Measurements from ENCODE around the gene BDKRB2.

BDKRB2 gene

GRCh38 chr14:96207686-96208085 lies 3.0 kb downstream of the BDKRB2 start:
- TF ChIP-seq, protein P1, sequence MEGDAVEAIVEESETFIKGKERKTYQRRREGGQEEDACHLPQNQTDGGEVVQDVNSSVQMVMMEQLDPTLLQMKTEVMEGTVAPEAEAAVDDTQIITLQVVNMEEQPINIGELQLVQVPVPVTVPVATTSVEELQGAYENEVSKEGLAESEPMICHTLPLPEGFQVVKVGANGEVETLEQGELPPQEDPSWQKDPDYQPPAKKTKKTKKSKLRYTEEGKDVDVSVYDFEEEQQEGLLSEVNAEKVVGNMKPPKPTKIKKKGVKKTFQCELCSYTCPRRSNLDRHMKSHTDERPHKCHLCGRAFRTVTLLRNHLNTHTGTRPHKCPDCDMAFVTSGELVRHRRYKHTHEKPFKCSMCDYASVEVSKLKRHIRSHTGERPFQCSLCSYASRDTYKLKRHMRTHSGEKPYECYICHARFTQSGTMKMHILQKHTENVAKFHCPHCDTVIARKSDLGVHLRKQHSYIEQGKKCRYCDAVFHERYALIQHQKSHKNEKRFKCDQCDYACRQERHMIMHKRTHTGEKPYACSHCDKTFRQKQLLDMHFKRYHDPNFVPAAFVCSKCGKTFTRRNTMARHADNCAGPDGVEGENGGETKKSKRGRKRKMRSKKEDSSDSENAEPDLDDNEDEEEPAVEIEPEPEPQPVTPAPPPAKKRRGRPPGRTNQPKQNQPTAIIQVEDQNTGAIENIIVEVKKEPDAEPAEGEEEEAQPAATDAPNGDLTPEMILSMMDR (IDR thresholded peaks at IDR 0.05; ENCODE audit: insufficient read depth, missing control alignments), result no peak
- FAIRE-seq, result no peak

DNA sequence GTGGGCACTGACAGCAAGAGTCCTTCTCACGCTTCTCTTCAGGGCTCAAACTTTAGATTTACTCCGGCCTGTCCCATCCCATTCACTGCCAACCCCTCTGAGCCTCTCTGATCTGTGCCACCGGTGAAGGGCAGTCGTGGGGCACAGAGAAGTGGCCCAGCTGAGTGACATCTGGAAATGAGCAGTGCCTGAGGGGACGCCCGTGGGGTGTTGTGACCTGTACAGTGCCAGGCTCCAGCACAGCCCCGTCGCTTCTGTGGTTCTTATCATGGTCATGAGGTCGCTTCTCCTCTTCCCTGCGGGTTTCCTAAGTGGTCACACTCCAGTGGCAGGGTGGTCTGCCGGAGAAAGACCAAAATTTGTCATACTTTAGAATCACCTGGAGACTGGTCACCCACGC lies 4.1 kb downstream of the BDKRB2 start:
- TF ChIP-seq, protein P1 (IDR thresholded peaks at IDR 0.05; ENCODE audit: insufficient read depth, missing control alignments), result no peak
- DNase-seq (ENCODE audit: insufficient read length, low spot score) (no peak), FAIRE-seq (no peak)

More at GRCh38 chr14:96207686-96208085, 3.0 kb downstream of the BDKRB2 start:
- DNase-seq (ENCODE audit: insufficient read length, low spot score), result no peak

GRCh38 chr14:96212140-96212539 lies 7.5 kb downstream of the BDKRB2 start:
- DNase-seq (ENCODE audit: insufficient read length, low spot score), result no peak
- TF ChIP-seq, protein P1 (IDR thresholded peaks at IDR 0.05; ENCODE audit: insufficient read depth, missing control alignments), result no peak
- no peak for FAIRE-seq

DNA sequence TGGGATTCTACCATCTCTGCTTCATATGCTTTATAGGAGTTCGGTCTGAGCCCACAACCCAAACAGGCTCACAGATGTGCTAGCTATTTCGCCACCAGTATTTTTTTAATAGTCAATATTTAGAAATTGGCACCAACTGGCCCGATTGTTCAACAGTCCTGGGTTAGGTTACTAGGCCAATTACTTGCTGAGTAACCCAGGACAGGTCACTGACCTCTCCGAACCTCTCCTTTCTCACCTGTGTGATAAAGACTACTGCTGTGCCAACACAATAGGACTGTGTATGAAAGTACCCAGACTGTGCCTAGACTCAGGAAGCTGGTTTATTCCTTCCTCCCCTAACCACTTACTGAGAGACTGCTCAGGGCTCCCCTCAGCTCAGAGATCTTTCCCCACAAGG lies 8.3 kb downstream of the BDKRB2 start:
- DNase-seq (ENCODE audit: insufficient read length, low spot score) (no peak), FAIRE-seq (no peak)
- TF ChIP-seq, protein P1 (IDR thresholded peaks at IDR 0.05; ENCODE audit: insufficient read depth, missing control alignments), result no peak

DNA sequence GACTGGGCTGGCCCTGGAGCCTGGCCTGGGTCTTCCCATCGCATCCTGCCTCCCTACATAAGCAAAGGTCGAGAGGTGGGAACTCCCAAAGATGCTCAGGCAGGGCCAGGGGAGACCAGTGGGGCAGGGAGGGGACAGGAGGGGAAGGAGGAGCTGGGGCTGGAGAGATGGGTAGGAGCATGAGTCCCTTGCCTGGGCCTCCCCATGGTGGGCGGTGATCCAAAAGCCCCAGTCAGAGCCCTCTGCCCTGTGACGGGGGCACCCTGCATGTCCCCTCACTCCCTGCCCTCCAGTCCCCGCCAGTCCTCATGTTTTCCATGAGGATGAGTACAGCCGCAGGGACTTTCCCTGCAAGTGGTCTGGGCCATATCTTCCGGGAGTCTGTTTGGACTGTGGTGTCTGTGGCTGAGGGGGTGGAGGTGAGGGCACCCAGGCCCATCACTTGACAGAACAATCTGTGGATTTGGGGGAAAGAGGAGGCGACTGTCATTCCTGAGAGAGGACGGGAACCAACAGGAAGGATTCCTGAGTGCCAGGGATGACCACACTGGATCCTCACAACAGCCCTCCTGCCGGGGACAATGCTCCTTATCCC lies 9.3 kb downstream of the BDKRB2 start:
- TF ChIP-seq, protein P1 (IDR thresholded peaks at IDR 0.05; ENCODE audit: insufficient read depth, missing control alignments), result no peak
- DNase-seq (ENCODE audit: insufficient read length, low spot score) (no peak), FAIRE-seq (no peak)

DNA sequence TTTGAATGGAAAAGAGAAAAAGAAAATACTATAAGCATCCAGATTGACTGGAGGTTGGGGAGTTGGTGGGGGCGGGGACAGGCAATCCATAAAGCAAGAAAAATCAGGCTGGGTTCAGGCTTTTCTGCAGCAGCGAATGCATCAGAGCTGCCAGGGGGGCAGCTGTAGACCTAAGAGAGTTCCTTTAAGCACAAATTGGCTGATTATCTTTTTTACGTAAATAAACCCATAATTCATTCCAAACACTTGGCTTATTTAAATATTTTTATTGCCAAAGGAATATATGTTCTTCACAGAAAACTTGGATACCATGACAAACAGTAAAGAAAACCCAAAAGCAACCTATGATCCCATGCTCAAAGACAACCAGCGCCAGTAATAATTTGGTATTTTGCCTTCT lies 10.2 kb downstream of the BDKRB2 start:
- TF ChIP-seq, protein P1 (IDR thresholded peaks at IDR 0.05; ENCODE audit: insufficient read depth, missing control alignments), result no peak
- FAIRE-seq, result no peak
- DNase-seq (ENCODE audit: insufficient read length, low spot score), result no peak

DNA sequence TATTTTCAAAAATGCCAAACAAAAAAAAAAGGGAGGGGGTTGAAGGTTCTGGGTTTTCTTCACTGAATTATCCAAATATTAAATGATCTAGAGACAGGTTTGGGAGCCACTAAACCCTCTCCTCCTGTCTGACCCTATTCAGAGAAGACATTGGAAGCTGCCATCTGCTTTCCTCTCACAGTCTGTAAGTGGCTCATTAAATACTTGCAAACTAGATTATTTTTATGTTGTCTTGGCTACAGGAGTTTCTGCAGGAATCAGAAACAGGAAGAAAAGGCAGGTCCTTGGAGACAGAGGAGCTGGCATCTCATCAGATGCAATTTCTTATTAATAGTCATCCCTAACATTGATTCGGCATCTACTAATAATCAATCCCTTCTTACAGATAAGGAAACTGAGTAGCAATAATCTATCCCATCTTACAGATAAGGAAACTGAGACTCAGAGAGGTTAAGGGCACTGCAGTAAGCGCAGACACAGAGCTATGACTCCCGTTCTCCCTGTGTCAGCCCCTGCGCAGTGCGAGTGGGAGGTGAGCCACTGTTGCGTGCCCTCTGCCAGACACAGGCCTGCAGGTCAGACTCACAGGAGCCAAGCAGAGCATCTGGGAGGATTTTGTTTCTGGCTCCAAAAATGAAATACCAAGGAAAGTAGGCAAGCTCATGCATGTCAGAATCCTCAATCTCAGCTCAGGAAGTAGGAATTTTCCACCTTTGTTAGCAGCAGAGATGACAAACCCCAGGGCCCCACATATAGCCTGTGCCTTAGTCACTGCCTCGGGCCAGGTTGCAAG lies 11.0 kb downstream of the BDKRB2 start:
- TF ChIP-seq, protein P1 (IDR thresholded peaks at IDR 0.05; ENCODE audit: insufficient read depth, missing control alignments), result no peak
- no peak for DNase-seq (ENCODE audit: insufficient read length, low spot score)
- no peak for FAIRE-seq
